GM21367 (cell line): ENCODE data around the gene BBX.
"Not testable (repeated sequence)": the region's sequence is repeated elsewhere in the genome, so short reads cannot be mapped to it uniquely, and the experiment has no call there.

Source experiments
- ATAC-seq: cut with Tn5 transposase; IDR thresholded peaks from one replicate; pipeline ENCODE4 v1.9.1; 2021; ENCODE audit not compliant: unreplicated experiment

The BBX gene

GRCh38 chr3:107835001-107835400 lies 312.2 kb downstream of the BBX start:
- not testable (repeated sequence) for ATAC-seq

- no peak for ATAC-seq
Measured at GRCh38 chr3:107837895-107838612, 315.3 kb downstream of the BBX start.

DNA sequence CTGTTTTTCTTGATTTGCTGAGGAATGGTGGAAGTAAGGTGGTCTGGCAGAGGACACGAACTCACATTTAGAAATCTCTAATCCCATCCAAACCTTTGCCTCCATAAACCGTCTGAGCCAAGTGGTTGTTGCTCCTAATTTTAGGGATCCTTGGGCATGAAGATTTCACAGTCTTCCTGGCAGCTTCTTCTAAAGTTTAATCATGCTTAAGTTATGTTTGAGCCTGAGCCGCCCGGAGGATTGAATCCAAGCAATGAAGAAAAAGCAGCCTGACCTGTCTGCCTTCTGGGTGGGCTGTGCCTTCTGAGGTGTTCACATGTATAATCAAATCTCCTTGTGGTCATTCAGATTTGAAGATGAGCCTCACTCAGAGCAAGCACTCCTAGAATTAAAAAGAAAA lies 319.1 kb downstream of the BBX start:
- no peak for ATAC-seq

GRCh38 chr3:107842940-107843339 lies 320.2 kb downstream of the BBX start:
- no peak for ATAC-seq

DNA sequence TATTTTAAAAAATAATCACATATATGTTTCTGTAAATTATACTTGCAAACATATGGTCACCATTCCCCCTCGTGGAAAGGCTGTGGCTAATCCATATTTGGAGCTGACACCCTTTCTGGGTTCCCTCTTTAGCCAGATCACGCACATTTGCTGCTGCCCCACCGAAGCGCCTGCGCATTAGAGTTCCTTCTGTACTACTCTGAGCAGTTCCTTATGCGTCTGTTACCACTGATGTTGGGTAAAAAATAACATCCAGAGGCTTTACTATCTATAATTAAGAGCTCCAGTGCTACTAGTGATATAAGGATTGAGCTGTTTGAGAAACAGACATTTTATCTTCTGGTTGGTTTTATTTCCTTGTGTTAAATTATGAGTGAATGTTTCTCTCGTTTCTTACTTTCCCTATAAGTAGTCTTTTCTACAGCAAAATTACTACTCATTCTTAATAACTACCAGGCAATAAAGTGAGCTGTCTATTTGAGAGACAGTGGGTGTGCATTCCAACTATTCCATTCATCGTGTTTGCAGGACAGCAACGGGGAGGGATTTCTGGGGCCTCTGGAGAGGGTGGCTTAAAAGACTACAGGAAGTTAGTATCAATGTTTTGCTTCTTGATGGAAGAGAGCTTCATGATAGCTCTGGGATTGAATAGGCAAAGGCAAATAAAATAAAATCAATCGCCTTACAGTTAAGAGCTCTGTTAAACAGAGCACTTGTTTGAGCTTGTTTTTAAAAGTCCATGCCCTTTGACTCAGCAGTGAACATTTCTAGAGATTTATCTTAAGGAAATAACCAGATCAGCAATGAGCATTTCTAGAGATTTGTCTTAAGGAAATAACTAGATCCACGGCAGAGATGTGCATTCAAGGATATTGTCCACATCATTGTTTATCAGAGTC lies 322.9 kb downstream of the BBX start:
- ATAC-seq: no peak

DNA sequence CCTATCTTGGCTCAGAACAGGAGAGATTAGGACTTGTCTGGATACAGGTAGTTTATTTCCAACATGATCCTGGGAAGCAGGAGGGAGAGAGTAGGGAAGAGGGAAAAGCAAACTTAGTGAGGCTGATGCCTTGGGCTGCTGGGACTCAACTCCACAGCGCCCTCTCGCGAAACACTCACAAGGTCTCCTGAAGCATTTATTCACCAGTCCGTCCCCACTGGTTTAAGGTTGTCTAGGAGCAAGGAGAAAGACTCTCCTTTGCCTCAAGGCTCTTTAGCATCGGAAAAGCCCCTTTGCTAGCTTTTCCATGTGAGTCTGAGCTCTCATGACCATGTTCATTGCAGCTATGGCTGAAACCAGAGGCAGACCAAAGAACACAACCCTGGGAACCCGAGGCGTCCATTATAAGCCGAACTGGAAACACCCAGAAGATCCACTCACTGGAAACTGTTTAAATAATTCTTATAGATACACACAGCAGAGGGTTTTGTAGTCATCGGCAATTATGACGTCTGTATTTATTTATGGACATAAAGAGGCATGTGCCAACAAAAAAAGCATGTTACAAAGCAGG lies 323.6 kb downstream of the BBX start:
- ATAC-seq: no peak

GRCh38 chr3:107847791-107848190 lies 325.0 kb downstream of the BBX start:
- ATAC-seq: no peak

GRCh38 chr3:107848351-107848915 lies 325.7 kb downstream of the BBX start:
- no peak for ATAC-seq

- no peak for ATAC-seq
Measured at GRCh38 chr3:107850681-107851080, 327.9 kb downstream of the BBX start.

- no peak for ATAC-seq
Measured at GRCh38 chr3:107853821-107854220, 331.1 kb downstream of the BBX start.

DNA sequence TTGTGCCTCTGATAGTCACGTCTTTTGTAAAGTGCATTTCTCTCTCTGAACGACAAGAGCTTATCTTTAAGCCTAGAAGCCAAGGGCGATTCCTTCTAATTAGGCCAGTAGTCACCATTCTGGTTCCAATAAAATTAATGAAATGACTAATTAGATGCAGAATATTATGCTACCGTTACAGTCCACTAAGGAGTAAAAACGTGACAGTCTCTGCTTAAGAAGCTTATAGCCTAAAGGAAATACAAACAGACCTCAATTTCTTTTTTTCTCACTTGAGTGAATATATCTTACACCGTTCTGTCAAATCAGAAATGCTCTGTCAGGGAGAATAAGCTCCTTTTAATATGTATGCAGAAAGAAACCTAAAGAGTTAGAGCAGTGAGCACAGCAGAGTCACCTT lies 332.0 kb downstream of the BBX start:
- no peak for ATAC-seq

GRCh38 chr3:107855710-107856109 lies 332.9 kb downstream of the BBX start:
- no peak for ATAC-seq

DNA sequence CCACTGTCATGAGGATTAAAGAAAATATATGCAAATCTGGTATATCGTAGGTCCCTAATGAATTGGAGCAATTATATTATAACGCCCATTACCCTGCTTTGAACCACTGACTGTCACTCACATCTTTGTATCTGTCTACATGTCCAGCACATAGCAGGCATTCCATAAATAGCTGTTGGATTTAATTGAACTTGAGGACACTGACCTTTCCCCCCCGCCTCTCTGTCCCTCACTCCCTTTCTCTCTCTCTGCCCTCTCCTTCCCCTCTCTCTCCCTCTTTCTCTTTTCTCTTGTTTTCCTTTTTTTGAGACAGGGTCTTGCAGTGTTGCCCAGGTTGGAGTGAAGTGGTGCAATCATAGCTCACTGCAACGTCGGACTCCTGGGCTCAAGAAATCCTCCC lies 335.1 kb downstream of the BBX start:
- ATAC-seq: no peak

- no peak for ATAC-seq
Measured at GRCh38 chr3:107858876-107859275, 336.1 kb downstream of the BBX start.
